ENCODE measurements around the gene DYNLL1.
A peak's percentile ranks its signal among the peaks of the same experiment; 100 is the strongest.
"Not testable (repeated sequence)": the region's sequence is repeated elsewhere in the genome, so short reads cannot be mapped to it uniquely, and the experiment has no call there.

The DYNLL1 gene

GRCh38 chr12:120529641-120530417, 33.9 kb downstream of the DYNLL1 start:
- Histone ChIP-seq H4K20me1 (ENCODE audit: insufficient read depth, low read length) (peaks cover 2% of the 10 kb centered on the region; the same call in 1 of the 2 replicates), H3K9ac (ENCODE audit: low read depth, low read length) (peak overlapping the region; percentile 73), H3K4me3 (ENCODE audit: low read depth in 1 of 2, low read length in 2 of 2) (peak overlapping the region; percentile 56 to 78), H3K36me3 (ENCODE audit: insufficient read depth, low read length) (no peaks in the 10 kb centered on the region; the same call in 1 of the 2 replicates), H3K4me2 (ENCODE audit: insufficient read depth, low read length) (peak overlapping the region; percentile 72), H3K27ac (ENCODE audit: low read length) (peak overlapping the region; percentile 91), H3K27me3 (ENCODE audit: insufficient read depth, low read length, poor library complexity) (no peaks in the 10 kb centered on the region), H2AFZ (ENCODE audit: low read depth, low read length) (peak overlapping the region; percentile 90), H3K79me2 (ENCODE audit: insufficient read depth, low read length) (peaks cover 23% of the 10 kb centered on the region), H3K9me3 (ENCODE audit: insufficient read depth, low read length, severe bottlenecking) (no peaks in the 10 kb centered on the region), H3K4me1 (ENCODE audit: insufficient read depth, low read length) (peaks cover 27% of the 10 kb centered on the region)
- TF ChIP-seq EZH2 (IDR thresholded peaks at IDR 0.05; ENCODE audit: borderline replicate concordance, low read depth, low read length, severe bottlenecking) (no peak), CTCF (IDR thresholded peaks at IDR 0.05; ENCODE audit: borderline replicate concordance, extremely low read depth, low read length, poor library complexity, severe bottlenecking) (no peak)
- peak; percentile 15 for DNase-seq
- ATAC-seq (ENCODE audit: insufficient read depth, low read depth), result no peak

- not testable (repeated sequence) for H3K9me3 ChIP-seq (ENCODE audit: insufficient read depth, low read length, severe bottlenecking); H3K27ac ChIP-seq (ENCODE audit: low read length); H3K4me3 ChIP-seq (ENCODE audit: low read depth in 1 of 2, low read length in 2 of 2); H4K20me1 ChIP-seq (ENCODE audit: insufficient read depth, low read length); H3K9ac ChIP-seq (ENCODE audit: low read depth, low read length); DNase-seq; ATAC-seq (ENCODE audit: insufficient read depth, low read depth); H3K27me3 ChIP-seq (ENCODE audit: insufficient read depth, low read length, poor library complexity); H3K36me3 ChIP-seq (ENCODE audit: insufficient read depth, low read length)
- Histone ChIP-seq H3K4me1 (ENCODE audit: insufficient read depth, low read length) (peaks cover 30% of the 10 kb centered on the region), H3K4me2 (ENCODE audit: insufficient read depth, low read length) (peak overlapping the region; percentile 72; the same call in 1 of the 2 replicates), H2AFZ (ENCODE audit: low read depth, low read length) (0 out of 2 replicates have a peak overlapping the region, but pooled peaks have one; percentile 90), H3K79me2 (ENCODE audit: insufficient read depth, low read length) (peaks cover 29% of the 10 kb centered on the region)
Measured at GRCh38 chr12:120530418-120530761, 34.5 kb downstream of the DYNLL1 start.

GRCh38 chr12:120532701-120533238, 36.9 kb downstream of the DYNLL1 start:
- no peak overlapping the region for H2AFZ ChIP-seq (ENCODE audit: low read depth, low read length)
- ATAC-seq (ENCODE audit: insufficient read depth, low read depth) (no peak), DNase-seq (no peak)
- H3K9ac ChIP-seq (ENCODE audit: low read depth, low read length), result no peak overlapping the region
- peaks cover 30% of the 10 kb centered on the region for H4K20me1 ChIP-seq (ENCODE audit: insufficient read depth, low read length)
- peaks cover 50% of the 10 kb centered on the region for H3K79me2 ChIP-seq (ENCODE audit: insufficient read depth, low read length)
- H3K27me3 ChIP-seq (ENCODE audit: insufficient read depth, low read length, poor library complexity), result no peaks in the 10 kb centered on the region
- no peak overlapping the region for H3K27ac ChIP-seq (ENCODE audit: low read length)
- H3K36me3 ChIP-seq (ENCODE audit: insufficient read depth, low read length), result peaks cover 20% of the 10 kb centered on the region
- H3K4me2 ChIP-seq (ENCODE audit: insufficient read depth, low read length), result no peak overlapping the region
- H3K4me3 ChIP-seq (ENCODE audit: low read depth in 1 of 2, low read length in 2 of 2), result no peak overlapping the region
- TF ChIP-seq CTCF (IDR thresholded peaks at IDR 0.05; ENCODE audit: borderline replicate concordance, extremely low read depth, low read length, poor library complexity, severe bottlenecking), result no peak
- H3K9me3 ChIP-seq (ENCODE audit: insufficient read depth, low read length, severe bottlenecking), result no peaks in the 10 kb centered on the region
- peaks cover 48% of the 10 kb centered on the region for H3K4me1 ChIP-seq (ENCODE audit: insufficient read depth, low read length)

GRCh38 chr12:120534203-120534702, 38.3 kb downstream of the DYNLL1 start, which contains the start of gene RNF10:
Gene RNF10, plus strand, starts transcription at chr12:120534356. Its CDS starts 456 bp downstream, at chr12:120534812.
- Histone ChIP-seq H3K4me2 (ENCODE audit: insufficient read depth, low read length) (peak within 1 kb of the TSS; percentile 64), H3K79me2 (ENCODE audit: insufficient read depth, low read length) (peaks cover 54% of the 10 kb centered on the region), H3K4me1 (ENCODE audit: insufficient read depth, low read length) (peaks cover 55% of the 10 kb centered on the region), H2AFZ (ENCODE audit: low read depth, low read length) (peak within 1 kb of the TSS; percentile 91), H3K4me3 (ENCODE audit: low read depth in 1 of 2, low read length in 2 of 2) (peak within 1 kb of the TSS; percentile 29 to 72), H3K27ac (ENCODE audit: low read length) (peak within 1 kb of the TSS; percentile 83), H3K9ac (ENCODE audit: low read depth, low read length) (peak within 1 kb of the TSS; percentile 80), H3K27me3 (ENCODE audit: insufficient read depth, low read length, poor library complexity) (no peaks in the 10 kb centered on the region), H3K9me3 (ENCODE audit: insufficient read depth, low read length, severe bottlenecking) (no peaks in the 10 kb centered on the region), H4K20me1 (ENCODE audit: insufficient read depth, low read length) (peaks cover 45% of the 10 kb centered on the region), H3K36me3 (ENCODE audit: insufficient read depth, low read length) (peaks cover 34% of the 10 kb centered on the region)
- ATAC-seq (ENCODE audit: insufficient read depth, low read depth) (peak; percentile 81), DNase-seq (peak; percentile 78)
- TF ChIP-seq EZH2 (IDR thresholded peaks at IDR 0.05; ENCODE audit: borderline replicate concordance, low read depth, low read length, severe bottlenecking), result no peak
- no peak for TF ChIP-seq CTCF (IDR thresholded peaks at IDR 0.05; ENCODE audit: borderline replicate concordance, extremely low read depth, low read length, poor library complexity, severe bottlenecking)
